Measurements from ENCODE around the gene HMGA1. TPM values are rescaled to one million over a fixed set of nuclear protein-coding genes. Genes with fewer than 3 reads are reported as not detected.

The HMGA1 gene
- total RNA-seq, 1 donor from 2014 or later = 38.5 TPM

DNA sequence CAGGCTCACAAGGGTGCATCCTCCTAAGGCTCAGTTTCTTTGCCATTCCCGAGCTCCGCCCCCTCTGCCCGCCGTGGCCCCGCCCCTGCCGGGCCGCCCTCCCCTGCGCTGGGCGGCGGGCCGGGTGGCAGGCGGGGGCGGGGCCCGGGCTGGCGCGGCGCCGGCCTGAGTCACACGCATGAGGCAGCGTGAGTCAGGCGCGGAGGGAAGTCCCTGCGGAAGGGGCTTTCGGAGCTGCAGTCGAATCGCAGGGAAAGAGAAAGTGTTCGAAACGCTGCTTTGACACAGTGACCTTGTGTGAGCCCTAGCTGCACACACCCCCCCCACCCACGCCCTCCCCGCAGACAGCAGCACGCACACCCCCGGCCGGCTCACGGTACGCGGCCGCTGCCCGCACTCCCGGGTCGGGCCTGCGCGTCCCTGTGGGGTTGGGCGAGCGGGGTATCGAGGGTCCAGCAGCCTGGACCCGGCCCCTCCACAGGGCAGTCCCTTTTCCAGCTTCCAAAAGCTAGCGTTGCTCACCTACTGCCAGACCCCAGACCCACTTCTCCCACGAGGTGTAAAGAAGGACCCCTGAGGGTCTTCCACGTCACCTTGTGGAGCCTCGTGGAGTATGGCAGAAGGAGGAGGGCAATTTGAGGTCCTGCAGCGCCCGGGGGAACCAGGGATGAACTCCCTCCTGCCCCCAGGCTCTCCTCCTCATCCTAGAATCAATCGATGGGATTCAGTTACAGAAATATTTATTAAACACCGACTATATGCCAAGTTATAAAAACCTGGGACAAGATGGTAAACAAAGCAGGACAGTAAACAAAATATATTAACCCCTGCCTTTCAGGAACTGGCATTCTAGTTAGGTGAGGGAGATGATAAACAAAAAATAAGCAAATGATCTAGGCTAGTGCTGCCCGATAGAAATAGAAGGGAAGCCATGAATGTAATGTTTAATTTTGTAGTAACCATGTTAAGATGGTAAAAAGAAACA is 12.4 kb upstream of the HMGA1 start:
- peak; percentile 82 for DNase-seq

DNA sequence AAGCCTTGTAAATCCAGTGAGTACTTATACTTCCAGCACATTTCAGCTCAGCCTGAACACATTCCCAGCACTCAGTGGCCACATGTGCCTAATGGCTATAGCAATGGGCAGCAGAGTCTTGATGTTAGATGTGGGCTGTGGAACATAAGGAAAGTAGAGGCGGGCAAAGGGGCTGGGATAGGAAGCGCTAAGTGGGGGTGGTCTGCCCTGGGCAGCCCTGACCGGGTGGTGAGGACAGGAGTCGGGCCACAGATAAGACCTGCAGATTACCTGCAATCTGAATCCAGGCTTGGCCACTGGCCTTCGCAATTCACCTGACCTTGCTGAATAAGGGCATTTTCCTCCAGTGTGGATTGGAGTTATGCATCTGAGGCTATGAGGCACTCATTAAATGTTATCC is 11.1 kb upstream of the HMGA1 start:
- no peak for DNase-seq

DNA sequence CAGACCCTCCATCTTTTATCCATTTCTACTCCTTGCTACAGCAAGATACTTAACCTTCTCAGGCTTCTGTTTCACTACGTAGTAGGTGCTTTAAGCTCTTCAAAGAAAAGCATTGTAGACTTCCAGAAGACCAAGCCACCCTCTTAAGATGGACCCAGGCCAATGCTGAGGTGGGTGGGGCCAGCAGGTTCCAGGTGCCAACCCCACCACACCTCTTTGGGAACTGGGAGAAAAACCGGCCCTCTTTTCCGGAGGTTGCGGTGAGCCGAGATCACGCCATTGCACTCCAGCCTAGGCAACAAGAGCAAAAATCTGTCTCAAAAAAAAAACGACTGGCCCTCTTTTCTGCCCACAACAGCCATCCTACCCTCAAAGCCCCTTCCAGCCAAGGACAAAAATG is 10.6 kb upstream of the HMGA1 start:
- DNase-seq = no peak

DNA sequence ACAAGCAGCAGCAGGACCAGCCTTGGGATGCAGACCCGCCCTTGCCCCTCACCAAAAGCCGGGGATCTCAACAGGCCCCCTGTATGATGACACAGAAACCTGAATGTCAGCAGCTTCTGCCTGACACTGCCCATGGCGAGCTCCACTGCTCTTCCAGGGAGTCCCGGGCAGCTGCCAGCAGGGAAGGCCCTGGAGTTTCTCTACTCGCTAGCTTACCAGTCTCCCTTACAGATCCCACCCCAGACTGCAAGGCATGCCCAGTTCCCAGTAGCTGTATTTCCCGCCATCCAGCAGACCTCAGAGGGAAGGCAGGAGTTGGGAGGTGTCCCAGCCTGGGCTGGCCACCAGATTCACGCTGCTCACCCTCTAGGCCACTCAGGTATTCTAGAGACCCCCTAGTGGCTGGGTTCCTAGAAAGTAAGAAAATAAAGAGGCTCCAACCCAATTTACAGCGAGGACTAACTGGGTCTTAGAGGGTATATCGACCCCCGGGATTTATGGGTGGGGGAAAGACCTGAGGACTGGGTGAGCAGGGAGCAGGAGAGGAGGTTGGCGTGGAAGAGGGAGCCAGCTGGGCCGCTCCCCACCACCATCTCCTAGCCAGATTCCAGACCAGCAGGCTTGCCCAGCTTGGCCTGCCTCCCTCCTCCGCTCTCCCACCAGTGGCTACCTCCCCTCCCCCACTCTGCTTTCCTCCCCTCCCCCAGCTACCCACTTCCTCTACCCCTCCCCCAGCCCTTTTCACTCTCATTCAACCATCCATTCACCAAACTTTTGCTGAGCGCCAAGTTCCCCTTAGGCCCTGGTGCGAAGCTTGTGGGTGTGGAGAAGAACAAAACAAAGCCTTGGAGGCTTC is 9.7 kb upstream of the HMGA1 start:
- no peak for DNase-seq

DNA sequence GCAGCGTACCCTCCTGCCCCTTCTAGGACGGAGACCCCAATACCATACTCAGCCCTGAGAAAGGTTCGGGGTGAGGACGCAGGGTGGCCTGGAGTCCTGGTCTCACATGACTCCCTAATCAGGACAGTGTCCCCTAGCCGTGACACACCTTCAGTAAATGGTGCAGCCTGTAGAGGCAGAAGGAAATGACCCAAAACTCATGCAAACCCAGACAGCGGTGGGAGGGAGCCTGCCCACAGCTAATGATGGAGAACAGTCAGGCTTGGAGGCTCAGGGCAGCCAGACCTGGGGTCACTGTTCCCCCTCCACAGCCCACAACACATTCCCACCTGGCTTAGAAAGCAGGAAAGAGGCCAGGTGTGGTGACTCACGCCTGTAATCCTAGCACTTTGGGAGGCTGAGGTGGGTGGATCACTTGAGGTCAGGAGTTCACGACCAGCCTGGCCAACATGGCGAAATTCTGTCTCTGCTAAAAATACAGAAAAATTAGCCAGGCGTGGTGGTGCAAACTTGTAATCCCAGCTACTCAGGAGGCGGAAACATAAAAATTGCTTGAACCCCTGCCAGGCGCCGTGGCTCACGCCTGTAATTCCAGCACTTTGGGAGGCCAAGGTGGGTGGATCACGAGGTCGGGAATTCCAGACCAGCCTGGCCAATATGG is 8.8 kb upstream of the HMGA1 start:
- no peak for DNase-seq

DNA sequence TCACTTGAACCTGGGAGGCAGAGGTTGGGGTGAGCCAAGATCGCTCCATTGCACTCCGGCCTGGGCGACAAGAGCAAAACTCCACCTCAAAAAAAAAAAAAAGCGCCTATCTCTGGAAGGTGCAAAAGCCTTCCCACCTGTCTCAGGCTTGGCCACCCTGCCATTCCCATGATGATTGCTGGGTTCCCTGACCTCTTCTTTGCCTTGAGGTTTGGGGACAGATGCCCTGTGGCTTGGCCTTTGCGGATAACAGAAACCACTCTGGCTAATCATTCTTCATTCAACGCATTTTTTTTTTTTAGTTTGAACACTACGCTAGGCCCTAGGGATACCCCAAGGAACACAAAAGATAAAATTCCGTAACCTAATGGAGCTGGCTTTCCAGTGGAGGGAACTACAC is 6.8 kb upstream of the HMGA1 start:
- DNase-seq = no peak

DNA sequence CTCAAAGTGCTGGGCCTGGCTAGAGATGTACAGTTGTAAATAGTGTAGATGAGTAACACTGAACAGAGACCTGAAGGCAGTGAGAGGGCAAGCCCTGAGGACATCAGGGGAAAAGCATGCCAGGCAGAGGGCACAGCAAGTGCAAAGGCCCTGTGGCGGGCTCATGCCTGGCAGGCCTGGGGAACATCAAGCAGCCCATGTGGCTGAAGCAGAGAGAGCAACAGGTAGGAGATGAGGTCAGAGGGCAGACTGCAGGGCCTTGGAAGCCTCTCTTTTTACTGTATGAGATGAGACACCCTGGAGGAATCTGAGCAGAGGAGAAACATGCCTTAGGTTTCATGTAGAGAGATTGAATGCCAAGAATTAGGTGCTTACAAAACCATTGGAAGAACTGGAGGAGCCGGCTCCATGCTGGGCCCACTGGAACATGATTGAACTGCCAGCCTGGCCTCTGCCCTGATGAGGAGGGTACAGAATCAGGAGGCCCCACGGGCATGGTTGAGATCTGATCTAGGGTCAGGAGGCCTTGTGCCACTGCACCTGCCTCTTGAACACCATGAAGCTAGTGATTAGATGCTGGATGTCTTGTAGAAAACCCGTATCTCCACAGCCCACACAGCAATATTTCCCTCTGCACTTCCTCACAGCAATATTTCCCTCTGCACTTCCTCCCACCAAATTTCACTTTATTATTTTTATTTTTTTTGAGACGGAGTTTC is 5.9 kb upstream of the HMGA1 start:
- no peak for DNase-seq

DNA sequence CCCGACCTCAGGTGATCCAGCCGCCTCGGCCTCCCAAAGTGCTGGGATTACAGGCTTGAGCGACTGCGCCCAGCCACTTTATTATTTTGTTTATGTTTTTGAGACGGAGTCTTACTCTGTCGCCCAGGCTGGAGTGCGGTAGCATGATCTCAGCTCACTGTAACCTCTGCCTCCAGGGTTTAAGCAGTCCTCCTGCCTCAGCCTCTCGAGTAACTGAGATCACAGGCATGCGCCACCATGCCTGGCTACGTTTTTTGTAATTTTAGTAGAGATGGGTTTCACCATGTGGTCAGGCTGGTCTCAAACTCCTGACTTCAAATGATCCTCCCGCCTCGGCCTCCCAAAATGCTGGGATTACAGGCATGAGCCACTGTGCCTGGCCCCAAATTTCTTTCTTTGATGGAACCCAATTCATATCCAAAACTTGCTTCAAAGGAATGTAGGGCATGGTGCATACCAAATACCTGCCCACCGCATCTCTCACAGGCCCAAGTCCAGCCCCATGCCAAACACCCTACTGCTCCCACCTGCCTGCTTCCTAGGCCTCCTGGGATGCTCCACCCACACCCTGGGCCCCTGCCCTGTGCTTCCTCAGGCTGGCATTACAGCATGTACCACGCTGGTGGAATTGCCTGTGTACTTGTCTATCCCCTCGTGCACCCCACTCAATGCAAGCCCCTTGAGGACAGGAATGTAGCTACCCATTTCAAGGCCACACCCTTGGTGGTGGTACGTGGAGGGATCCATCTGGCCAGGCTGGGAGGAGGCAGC is 4.9 kb upstream of the HMGA1 start:
- no peak for DNase-seq

DNA sequence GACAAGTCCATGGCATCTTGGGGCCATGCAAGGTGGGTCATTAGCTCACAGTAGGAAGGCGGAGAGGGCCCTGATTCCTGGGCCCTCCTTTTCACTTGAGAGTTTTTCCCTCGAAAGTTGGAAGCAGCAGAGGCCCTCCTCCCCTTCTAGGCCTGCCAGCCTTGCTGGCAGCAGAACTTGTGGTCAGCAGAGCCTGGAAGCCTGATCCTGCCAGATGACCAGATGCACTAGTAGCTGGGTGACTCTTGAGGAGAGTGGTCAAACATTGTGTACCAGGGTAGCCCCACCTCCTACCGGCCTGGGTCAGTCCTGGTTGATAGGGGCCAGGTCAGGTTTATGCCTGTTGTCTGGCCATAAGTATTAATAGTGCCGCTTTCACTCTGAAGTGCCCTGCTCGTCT is 3.8 kb upstream of the HMGA1 start:
- DNase-seq = no peak

DNA sequence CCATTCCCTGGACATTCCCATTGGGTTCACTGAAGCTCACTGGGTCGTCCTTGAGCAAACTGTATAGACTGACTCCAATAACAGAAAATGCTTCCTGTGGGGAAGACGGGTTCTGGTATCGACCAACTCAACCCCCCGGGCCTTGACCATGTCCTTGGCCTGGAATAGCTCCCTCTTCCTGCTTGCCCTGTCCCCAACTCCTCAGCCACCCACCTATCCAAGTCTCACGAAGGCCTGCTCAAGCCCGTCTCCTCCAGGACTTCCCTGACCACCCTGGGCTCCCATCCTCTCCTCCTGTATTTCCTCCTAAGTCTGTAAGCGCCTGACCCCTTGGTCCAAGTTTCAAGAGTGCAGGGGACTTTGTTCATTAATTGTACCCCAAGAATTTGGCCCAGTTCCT is 2.8 kb upstream of the HMGA1 start:
- no peak for DNase-seq

DNA sequence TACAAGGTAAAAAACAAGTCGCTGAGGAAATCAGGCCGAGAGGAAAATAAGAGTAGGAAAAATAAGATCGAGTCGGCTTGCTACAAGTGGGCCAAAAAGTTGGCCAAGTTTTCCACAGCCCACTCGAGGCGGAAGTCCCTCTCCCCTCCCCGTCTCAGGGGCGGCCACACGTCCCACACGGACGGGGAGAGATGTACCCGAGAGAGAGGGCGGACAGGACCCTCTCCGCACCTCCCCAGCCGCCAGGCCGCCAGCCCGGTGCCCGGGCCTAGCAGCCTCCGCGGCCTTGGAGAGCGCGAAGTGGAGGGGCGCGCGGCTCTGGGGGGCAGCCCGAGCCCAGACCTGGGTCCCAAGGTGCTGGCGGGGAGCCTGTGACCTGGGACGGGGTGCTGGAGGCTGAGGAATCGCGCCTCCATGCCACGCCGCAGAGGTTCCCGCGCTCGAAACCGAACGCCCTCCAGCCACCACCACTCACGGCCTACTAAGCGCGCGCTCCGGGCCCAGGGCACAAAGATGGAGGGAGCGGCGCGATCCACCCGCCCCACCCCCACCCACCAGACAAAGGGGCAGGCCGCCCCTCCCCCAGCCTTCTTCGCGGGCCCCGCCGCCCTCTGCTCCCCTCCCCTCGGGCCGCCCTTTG is 1.9 kb upstream of the HMGA1 start:
- DNase-seq = no peak

DNA sequence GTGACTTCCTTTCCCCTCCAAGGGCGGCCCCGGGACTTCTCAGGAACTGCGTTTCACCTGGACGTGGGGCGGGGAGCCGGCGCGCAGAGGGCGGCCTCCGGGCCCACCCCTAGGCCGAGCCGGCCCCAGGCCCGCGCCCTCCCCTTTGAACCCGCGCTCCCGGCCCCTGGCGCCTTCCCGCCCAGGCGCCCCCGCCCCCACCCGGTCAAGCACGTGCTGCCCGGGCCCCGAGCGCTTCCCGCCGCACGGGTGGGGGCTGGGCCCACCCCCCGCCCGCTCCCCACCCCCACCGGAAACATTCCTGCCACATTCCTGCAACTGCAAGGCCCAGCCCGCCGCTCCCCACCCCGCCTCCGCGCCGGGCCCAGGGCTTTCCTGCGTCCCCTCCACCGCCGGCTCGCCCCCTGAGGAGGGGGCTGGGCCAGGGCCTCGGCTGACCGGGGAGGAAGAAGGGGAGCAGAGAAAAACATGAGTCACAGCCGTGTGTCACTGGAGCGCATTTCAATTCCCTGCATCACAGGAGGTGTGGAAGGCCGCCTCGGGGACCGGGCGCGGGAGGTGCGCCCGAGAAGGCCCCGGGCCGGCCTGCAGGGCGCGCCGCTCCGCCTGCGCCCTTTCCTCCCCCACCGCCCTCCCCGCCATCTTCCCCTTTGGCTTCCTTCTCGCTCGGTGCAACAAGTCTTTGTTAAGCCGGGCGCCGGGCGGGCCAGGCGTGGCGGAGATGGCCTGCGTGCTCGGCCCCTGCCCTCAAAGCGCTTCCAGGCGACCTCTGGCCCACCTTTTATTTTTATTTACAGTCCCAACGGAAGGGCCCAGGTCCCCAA is 1.2 kb upstream of the HMGA1 start:
- DNase-seq = no peak

DNA sequence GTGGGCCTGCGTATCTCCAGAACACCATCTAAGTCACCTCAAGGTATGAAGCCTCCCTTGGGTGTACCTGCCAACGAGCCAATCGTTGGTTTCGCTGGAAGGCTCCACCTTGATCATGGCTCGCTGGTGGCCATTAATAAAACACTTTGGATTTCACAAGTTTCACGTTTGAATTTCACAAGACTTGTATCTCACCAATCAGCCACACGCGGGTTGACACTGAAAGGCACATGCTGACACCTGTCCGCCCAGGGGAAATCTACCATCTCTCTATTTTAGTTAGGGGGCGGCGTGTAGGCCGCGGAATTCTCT is 586 bp upstream of the HMGA1 start:
- DNase-seq = no peak

DNA sequence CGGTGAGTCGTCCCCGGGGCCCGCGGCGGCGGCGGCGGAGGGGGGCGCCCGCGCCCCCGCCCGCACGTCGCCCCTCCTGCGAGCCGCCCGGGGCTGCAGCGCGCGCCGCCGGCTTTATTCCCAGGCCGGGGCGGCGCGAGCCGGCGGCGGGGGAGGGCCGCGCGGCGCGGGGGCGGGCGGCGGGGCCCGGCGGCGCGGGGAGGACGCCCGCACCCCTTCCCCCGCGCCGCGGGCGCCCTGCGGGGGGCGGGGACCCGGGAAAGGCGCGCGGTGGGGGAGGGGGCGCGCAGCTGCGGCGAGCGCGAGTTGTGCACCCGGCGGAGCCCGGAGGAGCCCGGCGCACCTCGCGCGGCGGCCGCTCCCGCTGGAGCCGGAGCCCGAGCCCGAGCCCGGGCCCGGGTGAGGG is 646 bp downstream of the HMGA1 start:
- no peak for DNase-seq

DNA sequence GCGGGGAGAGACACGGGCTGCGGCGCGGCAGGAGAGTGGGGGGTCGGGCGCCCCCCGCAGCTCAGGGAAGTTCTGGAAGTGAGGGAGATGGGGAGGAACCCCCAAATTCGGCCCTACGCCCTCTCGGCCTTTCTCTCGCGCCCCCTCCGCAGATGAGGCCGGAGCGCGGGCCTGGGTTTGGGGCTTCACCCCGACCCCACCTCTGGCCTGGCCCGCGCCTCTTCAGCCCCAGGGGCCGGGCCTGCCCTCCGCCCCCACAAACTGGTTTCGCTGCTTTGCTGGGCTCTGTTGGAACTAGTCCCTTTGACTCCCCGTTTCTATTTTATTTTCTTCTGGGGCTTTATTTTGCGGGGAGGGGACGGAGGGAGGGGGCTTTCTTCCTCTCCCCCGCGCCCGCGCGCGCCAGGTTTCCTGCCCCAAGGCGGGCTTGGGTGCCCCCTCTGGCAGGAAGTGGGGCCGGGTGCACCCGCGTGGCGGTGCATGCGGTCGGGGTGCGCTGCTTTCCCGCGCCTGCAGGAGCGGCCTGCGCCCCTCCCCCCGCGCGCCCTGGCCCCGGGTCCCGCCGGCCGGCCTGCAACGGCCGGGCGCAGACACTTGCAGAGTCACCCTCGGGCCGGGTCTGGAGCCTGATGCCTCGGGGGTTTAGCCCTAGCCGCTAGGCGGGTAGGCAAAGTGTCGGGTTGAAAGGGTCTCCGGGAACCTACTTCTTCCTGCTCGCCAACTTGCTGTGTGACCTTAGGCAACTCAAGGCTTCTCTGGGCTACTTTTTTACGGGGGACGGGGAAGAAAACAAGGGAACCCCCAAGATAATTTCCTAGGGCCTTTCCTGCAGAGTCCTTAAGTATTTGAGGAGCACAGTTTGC is 1.3 kb downstream of the HMGA1 start:
- no peak for DNase-seq

DNA sequence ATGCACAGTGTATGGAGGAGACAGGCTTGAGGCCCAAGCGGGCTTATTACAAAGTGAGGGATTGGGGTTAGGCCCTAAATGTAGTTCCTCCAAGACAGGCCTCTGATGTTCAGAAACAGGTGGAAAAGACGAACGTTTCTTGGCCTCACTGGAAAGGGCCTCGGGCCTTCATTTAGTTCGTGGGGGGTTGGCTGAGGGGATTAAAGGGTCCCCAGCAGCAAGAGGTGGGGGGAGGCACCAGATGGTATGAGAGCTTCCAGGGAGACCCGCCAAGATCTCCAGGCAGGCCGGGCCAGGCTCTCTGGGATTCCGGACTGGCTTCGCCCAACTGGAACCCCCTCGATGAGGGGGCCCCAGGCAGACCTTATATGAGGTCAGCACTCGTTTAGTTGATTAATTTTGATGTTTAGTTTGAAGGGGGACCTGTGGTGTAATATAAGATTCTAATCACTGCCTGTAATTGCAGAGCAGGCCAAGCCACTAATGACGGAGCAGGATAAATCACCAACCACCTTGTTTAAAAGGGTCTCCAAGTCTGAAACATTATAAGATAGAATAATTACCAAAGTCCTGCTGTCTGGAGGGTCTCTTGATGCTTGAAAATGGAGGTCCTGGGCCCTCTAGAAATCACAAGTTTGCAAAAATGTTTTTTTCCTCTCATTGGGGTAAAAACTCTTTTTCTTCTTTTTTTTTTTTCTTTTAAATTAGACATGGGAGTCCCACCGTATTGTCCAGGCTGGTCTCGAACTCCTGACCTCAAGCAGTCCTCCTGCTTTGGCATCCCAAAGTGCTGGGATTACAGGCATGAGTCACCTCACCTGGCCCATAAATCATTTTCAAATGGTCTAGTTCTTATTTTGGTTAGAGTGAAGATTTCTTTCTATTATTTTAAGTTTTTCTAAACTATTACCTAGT is 2.2 kb downstream of the HMGA1 start:
- no peak for DNase-seq

DNA sequence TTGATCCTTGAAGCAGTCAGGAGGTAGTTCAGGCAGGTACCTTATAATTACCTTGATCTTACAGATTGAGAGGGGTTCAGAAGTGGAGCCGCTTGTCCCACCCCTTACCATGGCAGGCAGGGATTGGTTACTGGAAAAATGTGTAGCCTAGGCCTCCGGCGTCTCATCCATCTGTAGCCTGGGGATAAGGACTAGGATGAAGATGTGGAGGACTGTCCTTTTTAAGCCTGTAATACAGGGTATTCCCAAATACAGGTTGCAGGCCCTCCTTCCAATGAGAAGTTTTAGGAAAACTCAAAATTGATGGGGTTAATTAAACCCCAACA is 2.8 kb downstream of the HMGA1 start:
- DNase-seq = no peak

DNA sequence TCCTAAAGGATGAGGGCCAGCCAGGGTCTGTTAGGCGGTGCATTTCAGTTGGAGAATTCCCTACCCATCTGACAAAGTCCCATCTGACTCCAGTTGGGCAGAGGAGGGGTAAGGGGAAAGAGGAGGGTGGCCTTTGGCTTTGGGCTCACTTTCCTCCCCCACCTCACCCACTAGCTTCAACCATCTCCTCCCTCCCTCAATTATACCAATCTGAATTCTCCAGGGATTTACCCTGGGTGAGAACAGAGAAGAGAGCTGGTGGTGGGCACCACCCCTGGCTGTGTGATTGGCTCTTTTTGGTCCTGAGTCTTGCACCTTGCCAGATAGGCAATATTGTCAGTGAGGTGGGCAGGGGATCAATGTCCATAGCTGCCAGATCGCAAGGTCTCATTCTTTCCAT is 3.2 kb downstream of the HMGA1 start:
- DNase-seq = no peak
